ENCODE data around the gene OPN1MW3.
"Not testable (repeated sequence)": the region's sequence is repeated elsewhere in the genome, so short reads cannot be mapped to it uniquely, and the experiment has no call there.

The OPN1MW3 gene

GRCh38 chrX:154298312-154298711 lies 40.9 kb downstream of the OPN1MW3 start:
- DNase-seq, result no peak

- no peak for DNase-seq
Measured at GRCh38 chrX:154300816-154301215, 43.4 kb downstream of the OPN1MW3 start.

DNA sequence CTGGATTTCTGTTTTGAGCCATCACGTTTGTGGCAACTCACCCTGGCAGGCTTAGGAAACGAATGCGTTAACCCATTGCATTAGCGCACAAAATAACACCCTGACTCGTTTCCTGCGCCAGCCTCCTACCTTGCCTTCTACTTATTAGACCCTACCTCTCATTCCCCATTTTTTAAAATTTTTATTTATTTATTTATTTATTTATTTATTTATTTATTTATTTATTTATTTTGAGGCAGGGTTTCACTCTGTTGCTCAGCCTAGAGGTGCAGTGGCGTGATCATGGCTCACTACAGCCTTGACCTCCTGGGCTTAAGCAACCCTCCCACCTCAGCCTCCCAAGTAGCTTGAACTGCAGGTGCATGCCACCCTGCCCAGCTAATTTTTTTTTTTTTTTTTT lies 45.6 kb downstream of the OPN1MW3 start:
- not testable (repeated sequence) for DNase-seq

GRCh38 chrX:154303476-154303875 lies 46.1 kb downstream of the OPN1MW3 start:
- DNase-seq, result no peak

- DNase-seq, result no peak
Measured at GRCh38 chrX:154304846-154305245, 47.5 kb downstream of the OPN1MW3 start.

GRCh38 chrX:154305541-154306205 lies 48.3 kb downstream of the OPN1MW3 start:
- DNase-seq, result no peak

DNA sequence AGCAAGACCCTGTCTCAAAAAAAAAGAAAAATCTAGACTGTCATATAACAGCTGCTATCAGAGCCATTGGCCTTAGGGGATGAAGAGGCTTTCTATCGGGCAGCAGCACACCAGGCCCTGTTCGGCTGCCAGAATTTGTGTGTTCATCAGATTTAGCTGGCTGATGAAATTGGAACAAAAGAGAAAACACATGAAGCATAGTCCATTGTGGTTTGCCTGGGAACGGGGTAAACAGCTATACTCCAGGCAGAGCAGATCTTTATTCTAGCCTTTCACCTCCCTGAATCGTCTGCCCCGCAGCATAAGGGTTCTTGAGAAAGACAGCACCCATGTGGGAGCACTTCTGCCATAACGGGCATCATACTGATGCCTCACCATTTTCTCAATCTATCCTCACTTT lies 49.8 kb downstream of the OPN1MW3 start:
- DNase-seq, result no peak

DNA sequence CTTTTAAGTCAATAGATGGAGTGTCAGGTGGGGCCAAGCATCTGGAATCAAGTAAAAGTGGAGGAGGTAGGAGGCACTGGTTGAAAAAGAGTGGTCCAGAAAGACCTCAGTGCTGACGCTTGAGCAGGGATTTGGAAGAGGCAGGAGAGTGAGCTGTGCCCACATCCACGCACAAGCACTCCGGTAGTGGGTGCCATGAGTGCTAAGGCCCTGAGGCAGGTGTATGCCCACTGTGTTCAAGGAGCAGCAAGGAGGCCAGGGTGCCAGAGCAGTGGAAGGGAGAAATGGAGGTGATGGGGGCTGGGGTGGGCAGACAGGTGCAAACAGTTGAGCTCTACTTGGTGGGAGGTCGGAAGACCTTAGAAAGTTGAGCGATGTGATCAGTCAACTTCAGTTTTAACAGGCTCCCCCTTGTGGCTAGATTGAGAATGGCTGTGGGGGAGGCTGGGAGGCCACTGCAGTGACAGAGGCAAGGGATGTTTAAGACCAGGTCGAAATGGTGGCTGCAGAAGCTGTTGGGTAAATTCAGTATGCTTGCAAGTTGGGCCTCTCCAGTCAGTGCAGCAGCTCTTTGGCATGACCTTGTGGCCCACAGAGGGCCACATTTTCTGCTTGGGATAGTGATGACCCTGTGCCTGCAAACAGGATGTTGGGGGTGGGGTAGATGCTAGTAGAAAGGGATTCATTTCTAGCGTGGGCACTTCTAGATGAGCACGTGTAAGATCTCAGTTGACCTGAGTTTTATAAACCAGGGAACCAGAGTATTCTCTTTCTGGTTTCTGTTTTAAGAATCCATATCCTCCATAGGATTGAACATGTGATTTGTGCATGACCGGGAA lies 50.9 kb downstream of the OPN1MW3 start:
- DNase-seq, result no peak

- no peak for DNase-seq
Measured at GRCh38 chrX:154309041-154309775, 51.8 kb downstream of the OPN1MW3 start.

DNA sequence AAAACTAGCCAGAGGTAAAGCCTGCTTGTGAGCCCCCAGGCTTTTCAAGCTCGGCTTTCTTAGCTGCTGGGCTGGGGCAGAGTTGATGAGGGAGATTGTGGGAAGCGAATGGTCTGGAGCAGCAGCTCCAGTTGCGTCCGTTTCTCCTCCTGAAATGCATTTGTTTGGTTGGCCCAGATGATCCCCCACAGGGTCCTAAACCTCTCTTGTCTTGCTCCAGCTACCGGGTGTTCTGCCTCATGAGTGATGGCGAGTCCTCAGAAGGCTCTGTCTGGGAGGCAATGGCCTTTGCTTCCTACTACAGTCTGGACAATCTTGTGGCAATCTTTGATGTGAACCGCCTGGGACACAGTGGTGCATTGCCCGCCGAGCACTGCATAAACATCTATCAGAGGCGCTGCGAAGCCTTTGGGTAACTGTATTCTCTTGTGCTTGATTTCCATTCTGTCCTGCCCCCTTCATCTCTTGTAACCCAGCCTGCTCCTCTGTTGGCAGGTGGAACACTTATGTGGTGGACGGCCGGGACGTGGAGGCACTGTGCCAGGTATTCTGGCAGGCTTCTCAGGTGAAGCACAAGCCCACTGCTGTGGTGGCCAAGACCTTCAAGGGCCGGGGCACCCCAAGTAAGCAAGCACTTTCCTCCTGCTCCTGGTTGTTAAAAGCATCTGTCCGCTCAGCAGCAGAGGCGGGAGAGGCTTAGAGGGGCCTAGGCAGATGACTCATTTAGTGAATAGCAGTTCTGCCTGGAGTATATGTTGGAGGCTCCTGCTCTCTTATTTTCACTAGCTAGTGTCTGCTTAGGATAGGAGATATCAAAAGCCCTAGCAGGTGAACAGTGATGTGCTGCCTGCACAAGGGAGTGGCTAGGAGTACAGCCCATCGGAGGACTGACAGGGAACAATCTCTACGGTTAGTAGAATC lies 53.5 kb downstream of the OPN1MW3 start:
- no peak for DNase-seq

- DNase-seq, result no peak
Measured at GRCh38 chrX:154312116-154312515, 54.7 kb downstream of the OPN1MW3 start.

- no peak for DNase-seq
Measured at GRCh38 chrX:154313147-154313546, 55.8 kb downstream of the OPN1MW3 start.

GRCh38 chrX:154315416-154315815 lies 58.0 kb downstream of the OPN1MW3 start:
- no peak for DNase-seq

GRCh38 chrX:154317391-154317995 lies 60.1 kb downstream of the OPN1MW3 start:
- no peak for DNase-seq

GRCh38 chrX:154320406-154320805 lies 63.0 kb downstream of the OPN1MW3 start:
- DNase-seq, result no peak

Measured in NCI-H446 treated with DMSO at 0.1 percent for 48 hours (cell line).